Natural killer cell treated with Interleukin-12 subunit alpha and Interleukin-12 subunit beta and Interleukin-15 and Interleukin-18, amount 100 ng/mL, for 72 hours (primary cell): Measurements from ENCODE around the gene TADA2A. TPM values are rescaled to one million over a fixed set of nuclear protein-coding genes. Genes with fewer than 3 reads are reported as not detected.

ENCODE experiments used
- ATAC-seq, 2 donors: fragments of 150-1000 bp; cut with Tn5 transposase in 1 of 2; sonication (Bioruptor Pico), chemical (Tn5 transposase) in 1 of 2; 2 replicates each; pipeline ENCODE4 v1.10.0; 2021
- DNase-seq: peaks from one replicate; pipeline ENCODE4 v3.0.0; 2022; ENCODE audit warnings: low spot score
- H3K27ac Mint-ChIP-seq, 2 donors: 1 replicate in 1 of 2; 2 replicates in 1 of 2; pipeline ENCODE4 v1.8.0; 2022; ENCODE audit warnings: mixed read lengths in 2 of 2, mild to moderate bottlenecking in 1 of 2, moderate library complexity in 1 of 2
- H3K27me3 Mint-ChIP-seq, 2 donors: 1 replicate in 1 of 2; 2 replicates in 1 of 2; pipeline ENCODE4 v1.8.0; 2022; ENCODE audit warnings: mixed read lengths in 2 of 2
- H3K36me3 Mint-ChIP-seq: one replicate; pipeline ENCODE4 v1.8.0; 2022; ENCODE audit warnings: mixed read lengths
- H3K4me1 Mint-ChIP-seq, 2 donors: 1 replicate in 1 of 2; 2 replicates in 1 of 2; pipeline ENCODE4 v1.8.0; 2022; ENCODE audit warnings: low read depth in 2 of 2, mixed read lengths in 2 of 2, mild to moderate bottlenecking in 1 of 2
- H3K4me3 Mint-ChIP-seq: one replicate; pipeline ENCODE4 v1.8.0; 2022; ENCODE audit warnings: mixed read lengths
- H3K9me3 Mint-ChIP-seq: 2 replicates; pipeline ENCODE4 v1.8.0; 2022; ENCODE audit warnings: mixed read lengths
- total RNA-seq, 2 donors: library from RNA; stranded (reverse); gene quantifications; one replicate each; pipeline ENCODE4 v1.2.3, GENCODE V29; 2022

The TADA2A gene
- total RNA-seq, 2 donors from 2014 or later = 30.5 to 55.4 TPM

- H3K9me3 Mint-ChIP-seq = no peaks in the 10 kb centered on the region
- peaks cover 11% of the 10 kb centered on the region for H3K36me3 Mint-ChIP-seq
- ATAC-seq (peak in 1 of 2 donors; percentile 27), DNase-seq (no peak)
- no peak overlapping the region for H3K4me3 Mint-ChIP-seq
- peaks cover 0 to 4% of the 10 kb centered on the region in 2 donors for H3K27me3 Mint-ChIP-seq
- no peak overlapping the region for H3K27ac Mint-ChIP-seq
- peaks cover 3 to 16% of the 10 kb centered on the region in 2 donors for H3K4me1 Mint-ChIP-seq
Observed at GRCh38 chr17:37483311-37484039, 76.8 kb downstream of the TADA2A start.

- DNase-seq (no peak), ATAC-seq (no peak)
- Mint-ChIP-seq H3K36me3 (no peaks in the 10 kb centered on the region), H3K27ac (no peak overlapping the region), H3K27me3 (peaks cover 0 to 4% of the 10 kb centered on the region in 2 donors), H3K9me3 (no peaks in the 10 kb centered on the region), H3K4me1 (peaks cover 13 to 37% of the 10 kb centered on the region in 2 donors), H3K4me3 (no peak overlapping the region)
Observed at GRCh38 chr17:37485938-37486570, 79.4 kb downstream of the TADA2A start.

- H3K4me1 Mint-ChIP-seq = peaks cover 17 to 39% of the 10 kb centered on the region in 2 donors
- DNase-seq = no peak
- ATAC-seq = no peak
- peak overlapping the region; percentile 89 for H3K4me3 Mint-ChIP-seq
- H3K27ac Mint-ChIP-seq = peak overlapping the region; percentile 30 to 39
- no peaks in the 10 kb centered on the region for H3K36me3 Mint-ChIP-seq
- peaks cover 0 to 4% of the 10 kb centered on the region in 2 donors for H3K27me3 Mint-ChIP-seq
- H3K9me3 Mint-ChIP-seq = no peaks in the 10 kb centered on the region
Observed at GRCh38 chr17:37488009-37488604, 81.4 kb downstream of the TADA2A start.

GRCh38 chr17:37488607-37489196 is 82.0 kb downstream of the TADA2A start:
- Mint-ChIP-seq H3K9me3 (no peaks in the 10 kb centered on the region), H3K27me3 (peaks cover 0 to 4% of the 10 kb centered on the region in 2 donors), H3K4me3 (peak overlapping the region; percentile 89), H3K4me1 (peaks cover 15 to 33% of the 10 kb centered on the region in 2 donors), H3K27ac (peak overlapping the region; percentile 30 to 39), H3K36me3 (no peaks in the 10 kb centered on the region)
- ATAC-seq (peak in 1 of 2 donors; percentile 48), DNase-seq (no peak)

- peaks cover 16 to 31% of the 10 kb centered on the region in 2 donors for H3K4me1 Mint-ChIP-seq
- no peaks in the 10 kb centered on the region for H3K9me3 Mint-ChIP-seq
- ATAC-seq (peak; percentile 92), DNase-seq (peak; percentile 84)
- peak within 1 kb of the TSS; percentile 95 for H3K4me3 Mint-ChIP-seq
- peak within 1 kb of the TSS; percentile 51 to 75 for H3K27ac Mint-ChIP-seq
- H3K36me3 Mint-ChIP-seq = no peaks in the 10 kb centered on the region
- peaks cover 0 to 4% of the 10 kb centered on the region in 2 donors for H3K27me3 Mint-ChIP-seq
Observed at GRCh38 chr17:37489197-37490001, 82.7 kb downstream of the TADA2A start, which contains the start of gene DUSP14. Gene DUSP14 (plus strand): TSS chr17:37489891. CDS start chr17:37512273, 22,382 bp downstream.

GRCh38 chr17:37490022-37490587 is 83.4 kb downstream of the TADA2A start:
- Mint-ChIP-seq H3K9me3 (no peaks in the 10 kb centered on the region), H3K27me3 (peaks cover 0 to 4% of the 10 kb centered on the region in 2 donors), H3K27ac (peak overlapping the region; percentile 51 to 75), H3K36me3 (no peaks in the 10 kb centered on the region), H3K4me1 (peaks cover 18 to 31% of the 10 kb centered on the region in 2 donors), H3K4me3 (peak overlapping the region; percentile 95)
- peak; percentile 76 for DNase-seq
- ATAC-seq = peak; percentile 77 to 79

GRCh38 chr17:37490638-37491614 is 84.2 kb downstream of the TADA2A start:
- DNase-seq = peak; percentile 61
- H3K27ac Mint-ChIP-seq = peak overlapping the region; percentile 51 to 75

GRCh38 chr17:37492167-37492566 is 85.5 kb downstream of the TADA2A start:
- no peak overlapping the region for H3K27ac Mint-ChIP-seq
- DNase-seq (no peak), ATAC-seq (no peak)
- no peaks in the 10 kb centered on the region for H3K36me3 Mint-ChIP-seq
- H3K9me3 Mint-ChIP-seq = no peaks in the 10 kb centered on the region
- H3K4me1 Mint-ChIP-seq = peaks cover 18 to 31% of the 10 kb centered on the region in 2 donors
- H3K27me3 Mint-ChIP-seq = peaks cover 0 to 4% of the 10 kb centered on the region in 2 donors
- H3K4me3 Mint-ChIP-seq = no peak overlapping the region

More at GRCh38 chr17:37490638-37491614, 84.2 kb downstream of the TADA2A start:
- H3K4me1 Mint-ChIP-seq = peaks cover 18 to 31% of the 10 kb centered on the region in 2 donors
- ATAC-seq = no peak
- H3K27me3 Mint-ChIP-seq = peaks cover 0 to 4% of the 10 kb centered on the region in 2 donors
- no peaks in the 10 kb centered on the region for H3K9me3 Mint-ChIP-seq
- no peaks in the 10 kb centered on the region for H3K36me3 Mint-ChIP-seq
- H3K4me3 Mint-ChIP-seq = peak overlapping the region; percentile 95

GRCh38 chr17:37493249-37494027 is 86.8 kb downstream of the TADA2A start:
- no peaks in the 10 kb centered on the region for H3K27me3 Mint-ChIP-seq
- ATAC-seq = no peak
- no peaks in the 10 kb centered on the region for H3K36me3 Mint-ChIP-seq
- no peak overlapping the region for H3K4me3 Mint-ChIP-seq
- H3K4me1 Mint-ChIP-seq = peaks cover 18 to 24% of the 10 kb centered on the region in 2 donors
- DNase-seq = peak; percentile 12
- H3K9me3 Mint-ChIP-seq = no peaks in the 10 kb centered on the region
- H3K27ac Mint-ChIP-seq = no peak overlapping the region

- H3K9me3 Mint-ChIP-seq = no peaks in the 10 kb centered on the region
- H3K36me3 Mint-ChIP-seq = no peaks in the 10 kb centered on the region
- ATAC-seq (no peak), DNase-seq (no peak)
- no peak overlapping the region for H3K4me3 Mint-ChIP-seq
- no peaks in the 10 kb centered on the region for H3K27me3 Mint-ChIP-seq
- H3K27ac Mint-ChIP-seq = no peak overlapping the region
- H3K4me1 Mint-ChIP-seq = peaks cover 15 to 18% of the 10 kb centered on the region in 2 donors
Observed at GRCh38 chr17:37494401-37494831, 87.7 kb downstream of the TADA2A start.

- Mint-ChIP-seq H3K27ac (no peak overlapping the region), H3K9me3 (no peaks in the 10 kb centered on the region), H3K4me3 (no peak overlapping the region), H3K36me3 (no peaks in the 10 kb centered on the region), H3K4me1 (peaks cover 13 to 18% of the 10 kb centered on the region in 2 donors), H3K27me3 (no peaks in the 10 kb centered on the region)
- ATAC-seq (no peak), DNase-seq (no peak)
Observed at GRCh38 chr17:37494971-37495370, 88.3 kb downstream of the TADA2A start.
